NCI-H446 (cell line): ENCODE results near the gene TP53I3.
A peak's percentile ranks its signal among the peaks of the same experiment; 100 is the strongest.
"Not testable (repeated sequence)": the region's sequence is repeated elsewhere in the genome, so short reads cannot be mapped to it uniquely, and the experiment has no call there.

ENCODE experiments used
- DNase-seq, 2 experiments: peaks; one replicate each; lab custom pipeline; 2025; lab: John Stamatoyannopoulos, UW

Gene TP53I3

GRCh38 chr2:24052951-24053350 is 31.7 kb downstream of the TP53I3 start:
- DNase-seq, result no peak

GRCh38 chr2:24051833-24052232 is 32.8 kb downstream of the TP53I3 start:
- DNase-seq, result no peak

- no peak for DNase-seq
Observed at GRCh38 chr2:24050041-24050979, 34.3 kb downstream of the TP53I3 start.

- DNase-seq, result peak in 1 of 2 experiments; percentile 54
Observed at GRCh38 chr2:24049485-24050021, 35.1 kb downstream of the TP53I3 start, which contains the start of gene FKBP1B. Gene FKBP1B (plus strand): TSS chr2:24049741. CDS start chr2:24049850, 109 bp downstream.

GRCh38 chr2:24048769-24049484 is 35.7 kb downstream of the TP53I3 start:
- peak in 1 of 2 experiments; percentile 33 for DNase-seq

- peak in 1 of 2 experiments; percentile 42 for DNase-seq
Observed at GRCh38 chr2:24047703-24048033, 37.0 kb downstream of the TP53I3 start.

GRCh38 chr2:24046930-24047702 is 37.5 kb downstream of the TP53I3 start, which contains the start of gene WDCP:
Gene WDCP (minus strand): TSS chr2:24047391. CDS start chr2:24039494, 7,897 bp downstream.
- peak; percentile 96 for DNase-seq

GRCh38 chr2:24046599-24046929 is 38.1 kb downstream of the TP53I3 start:
- no peak for DNase-seq

GRCh38 chr2:24045511-24046508 is 38.8 kb downstream of the TP53I3 start:
- DNase-seq, result no peak

GRCh38 chr2:24043133-24043532 is 41.5 kb downstream of the TP53I3 start:
- DNase-seq, result not testable (repeated sequence)

GRCh38 chr2:24040511-24040910 is 44.1 kb downstream of the TP53I3 start:
- DNase-seq, result no peak

- DNase-seq, result no peak
Observed at GRCh38 chr2:24038786-24039499, 45.7 kb downstream of the TP53I3 start.
